Activated T-cell treated with anti-CD3 and anti-CD28 coated beads, Interleukin-2, amount 50 U/mL, for 24 hours (primary cell): Measurements from ENCODE around the gene TLE1.
"Not testable (repeated sequence)": the region's sequence is repeated elsewhere in the genome, so short reads cannot be mapped to it uniquely, and the experiment has no call there.

Source experiments
- DNase-seq: peaks from one replicate; pipeline ENCODE4 v3.0.0-alpha.2; 2020
- H3K27ac Mint-ChIP-seq: 2 replicates; pipeline ENCODE4 v1.8.0; 2020; ENCODE audit warnings: mild to moderate bottlenecking, mixed read lengths
- H3K27me3 Mint-ChIP-seq: 2 replicates; pipeline ENCODE4 v1.8.0; 2020; ENCODE audit warnings: mixed read lengths
- H3K36me3 Mint-ChIP-seq: 2 replicates; pipeline ENCODE4 v1.8.0; 2020; ENCODE audit warnings: low read depth, mixed read lengths
- H3K4me1 Mint-ChIP-seq: 2 replicates; pipeline ENCODE4 v1.8.0; 2020; ENCODE audit warnings: low read depth, mixed read lengths
- H3K4me3 Mint-ChIP-seq: 2 replicates; pipeline ENCODE4 v1.8.0; 2020; ENCODE audit warnings: mild to moderate bottlenecking, moderate library complexity, mixed read lengths
- H3K9me3 Mint-ChIP-seq: 2 replicates; pipeline ENCODE4 v1.8.0; 2020; ENCODE audit warnings: mixed read lengths

TLE1 gene

GRCh38 chr9:81597419-81598122 lies 91.8 kb downstream of the TLE1 start:
- peaks cover 8% of the 10 kb centered on the region for H3K4me1 Mint-ChIP-seq
- no peak overlapping the region for H3K4me3 Mint-ChIP-seq
- peaks cover 28% of the 10 kb centered on the region for H3K27me3 Mint-ChIP-seq
- H3K9me3 Mint-ChIP-seq, result no peaks in the 10 kb centered on the region
- no peak for DNase-seq
- no peak overlapping the region for H3K27ac Mint-ChIP-seq
- H3K36me3 Mint-ChIP-seq, result no peaks in the 10 kb centered on the region

DNA sequence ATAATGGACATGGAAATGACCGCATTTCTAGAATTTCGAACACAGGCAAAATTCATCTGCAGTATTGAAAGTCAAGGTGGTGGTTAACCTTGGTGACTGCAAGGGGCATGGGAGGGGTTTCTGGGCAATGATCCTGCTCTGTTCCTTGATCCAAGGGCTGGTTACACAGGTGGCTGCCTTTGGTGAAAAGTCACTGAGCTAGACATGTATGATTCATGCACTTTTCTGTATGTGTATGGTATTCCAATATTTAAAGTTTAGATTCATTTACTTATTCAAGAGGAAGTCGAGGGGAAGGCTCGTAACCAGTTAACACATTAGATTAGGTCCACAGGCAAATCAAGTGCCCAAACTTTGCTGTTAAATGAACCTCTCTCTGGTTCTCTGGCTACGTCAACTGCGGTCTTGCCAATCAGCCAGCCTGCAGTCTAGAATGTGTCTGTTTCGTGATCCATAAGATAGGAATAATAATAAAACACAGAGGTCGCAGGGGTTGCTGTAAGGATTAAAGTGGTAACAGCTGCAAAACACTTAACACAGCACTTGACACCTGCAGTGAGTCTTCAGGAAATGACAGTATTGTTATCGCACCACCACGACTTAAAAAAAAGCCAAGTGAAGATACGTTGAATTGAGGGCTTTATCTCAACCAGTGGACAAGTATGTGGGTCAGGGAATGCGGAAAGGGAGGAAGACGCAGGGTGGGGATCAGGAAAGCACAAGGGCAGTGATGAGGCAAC lies 92.5 kb downstream of the TLE1 start:
- H3K36me3 Mint-ChIP-seq, result no peaks in the 10 kb centered on the region
- H3K27me3 Mint-ChIP-seq, result peaks cover 28% of the 10 kb centered on the region
- DNase-seq, result no peak
- H3K9me3 Mint-ChIP-seq, result no peaks in the 10 kb centered on the region
- no peak overlapping the region for H3K4me3 Mint-ChIP-seq
- H3K27ac Mint-ChIP-seq, result no peak overlapping the region
- H3K4me1 Mint-ChIP-seq, result peaks cover 8% of the 10 kb centered on the region

DNA sequence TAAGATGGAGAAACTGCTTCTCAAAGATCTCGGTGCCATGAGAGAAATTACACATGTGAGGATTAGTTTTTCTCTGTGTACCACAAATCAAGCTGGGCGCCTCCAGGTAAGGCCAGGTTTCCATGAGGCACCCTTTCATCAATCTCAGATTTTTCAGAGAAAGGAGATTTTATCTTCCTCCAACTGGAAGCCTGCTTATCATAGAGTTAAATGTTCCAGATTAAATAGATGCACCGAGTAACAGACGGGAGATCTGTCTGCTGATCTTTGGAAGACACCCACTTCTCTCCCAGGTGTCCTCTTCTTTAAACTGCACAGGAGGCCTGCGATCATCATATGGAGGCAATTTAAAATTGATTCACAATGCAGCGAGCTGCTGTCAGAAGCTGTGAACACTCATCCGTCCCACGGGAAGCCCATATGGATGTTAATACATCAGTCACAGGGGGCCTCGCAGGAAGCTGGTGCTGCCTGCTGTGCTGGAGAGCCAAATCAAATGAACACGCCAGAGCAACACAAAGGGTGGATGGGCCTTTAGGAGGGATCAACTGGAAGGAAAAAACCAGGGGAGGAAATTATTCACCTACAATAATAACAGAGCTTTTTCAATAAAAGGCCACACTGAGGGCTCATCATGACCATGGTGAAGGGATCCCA lies 93.3 kb downstream of the TLE1 start:
- H3K4me1 Mint-ChIP-seq, result peaks cover 8% of the 10 kb centered on the region
- H3K27me3 Mint-ChIP-seq, result peaks cover 28% of the 10 kb centered on the region
- H3K27ac Mint-ChIP-seq, result no peak overlapping the region
- no peaks in the 10 kb centered on the region for H3K36me3 Mint-ChIP-seq
- no peak overlapping the region for H3K4me3 Mint-ChIP-seq
- DNase-seq, result no peak
- no peaks in the 10 kb centered on the region for H3K9me3 Mint-ChIP-seq

DNA sequence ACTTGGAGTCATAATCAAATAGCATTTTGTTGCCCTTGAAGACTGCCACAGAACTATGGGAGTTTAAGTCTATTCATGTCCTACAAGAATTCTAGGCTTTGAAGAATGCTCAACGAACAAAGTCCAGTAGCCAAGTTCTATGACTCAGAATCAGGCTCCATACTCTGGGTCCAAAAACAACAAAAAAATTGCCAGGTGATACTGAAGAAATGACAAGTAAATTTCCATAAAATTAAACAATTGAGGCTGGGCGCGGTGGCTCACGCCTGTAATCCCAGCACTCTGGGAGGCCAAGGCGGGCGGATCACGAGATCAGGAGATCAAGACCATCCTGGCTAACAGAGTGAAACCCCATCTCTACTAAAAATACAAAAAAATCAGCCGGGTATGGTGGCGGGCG lies 94.1 kb downstream of the TLE1 start:
- not testable (repeated sequence) for H3K4me1 Mint-ChIP-seq, H3K27ac Mint-ChIP-seq, H3K36me3 Mint-ChIP-seq, DNase-seq, H3K9me3 Mint-ChIP-seq, H3K4me3 Mint-ChIP-seq
- H3K27me3 Mint-ChIP-seq, result peaks cover 28% of the 10 kb centered on the region

DNA sequence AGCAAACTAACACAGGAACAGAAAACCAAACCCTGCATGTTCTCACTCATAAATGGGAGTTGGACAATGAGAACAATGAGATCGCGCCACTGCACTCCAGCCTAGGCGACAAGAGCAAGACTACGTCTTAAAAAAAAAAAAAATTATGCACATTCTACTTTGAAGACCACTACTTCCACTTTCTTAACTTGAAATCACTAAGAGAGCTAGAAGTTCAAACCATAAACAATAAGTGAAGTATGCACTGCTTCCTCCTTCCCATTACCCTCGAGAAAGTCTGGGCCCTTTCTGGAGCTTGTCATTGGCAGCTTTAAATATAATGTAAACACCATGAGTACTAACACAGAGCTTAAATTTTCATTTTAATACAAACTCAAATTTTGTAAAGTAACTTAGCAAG lies 94.9 kb downstream of the TLE1 start:
- Mint-ChIP-seq H3K4me1 (peaks cover 8% of the 10 kb centered on the region), H3K27me3 (peaks cover 28% of the 10 kb centered on the region), H3K27ac (no peak overlapping the region), H3K36me3 (no peaks in the 10 kb centered on the region), H3K9me3 (no peaks in the 10 kb centered on the region), H3K4me3 (no peak overlapping the region)
- no peak for DNase-seq

DNA sequence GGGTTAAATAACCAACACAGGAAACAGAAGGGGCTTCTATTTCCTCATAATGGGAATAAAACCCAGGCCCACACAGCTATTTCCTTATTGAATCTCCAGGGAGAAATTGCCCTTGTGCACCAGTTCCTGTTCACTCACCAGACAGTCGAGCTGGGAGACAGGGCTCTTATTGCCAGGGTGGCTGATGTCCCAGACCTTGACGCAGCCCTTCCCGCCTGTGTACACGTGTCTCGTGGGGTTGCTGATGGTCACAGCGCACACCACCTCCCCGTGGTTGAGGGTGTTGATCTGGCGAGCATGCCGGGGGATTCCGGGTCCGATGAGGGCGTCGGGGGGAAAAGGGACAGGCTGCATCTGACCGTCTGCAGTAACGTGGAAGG lies 96.5 kb downstream of the TLE1 start:
- Mint-ChIP-seq H3K27ac (no peak overlapping the region), H3K4me3 (no peak overlapping the region), H3K27me3 (peaks cover 25% of the 10 kb centered on the region), H3K4me1 (peaks cover 8% of the 10 kb centered on the region), H3K36me3 (no peaks in the 10 kb centered on the region), H3K9me3 (no peaks in the 10 kb centered on the region)
- no peak for DNase-seq

GRCh38 chr9:81591791-81592190 lies 97.6 kb downstream of the TLE1 start:
- no peak for DNase-seq
- Mint-ChIP-seq H3K27me3 (peaks cover 19% of the 10 kb centered on the region), H3K36me3 (no peaks in the 10 kb centered on the region), H3K27ac (no peak overlapping the region), H3K4me3 (no peak overlapping the region), H3K4me1 (peaks cover 3% of the 10 kb centered on the region), H3K9me3 (no peaks in the 10 kb centered on the region)

DNA sequence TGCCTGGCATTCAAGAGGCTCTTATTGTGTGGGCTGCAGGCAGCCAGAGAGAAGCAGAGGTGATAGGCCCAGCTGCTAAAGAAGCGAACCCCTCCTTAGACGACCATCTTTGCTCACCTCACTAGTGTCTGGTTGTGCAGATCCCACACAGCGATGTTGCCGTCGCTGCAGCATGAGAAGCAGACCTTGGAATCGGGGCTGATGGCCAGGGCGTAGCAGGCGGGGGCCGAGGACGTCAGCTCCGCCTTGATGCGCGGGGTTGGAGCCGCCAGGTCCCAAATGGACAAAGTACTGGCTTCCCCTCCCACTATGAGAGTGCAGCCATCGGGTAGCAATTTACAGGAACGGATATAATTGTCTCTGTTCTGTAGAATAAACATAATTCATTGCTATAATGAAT lies 98.7 kb downstream of the TLE1 start:
- H3K9me3 Mint-ChIP-seq, result no peaks in the 10 kb centered on the region
- DNase-seq, result no peak
- H3K4me1 Mint-ChIP-seq, result no peaks in the 10 kb centered on the region
- H3K27ac Mint-ChIP-seq, result no peak overlapping the region
- no peaks in the 10 kb centered on the region for H3K36me3 Mint-ChIP-seq
- H3K4me3 Mint-ChIP-seq, result no peak overlapping the region
- peaks cover 10% of the 10 kb centered on the region for H3K27me3 Mint-ChIP-seq

DNA sequence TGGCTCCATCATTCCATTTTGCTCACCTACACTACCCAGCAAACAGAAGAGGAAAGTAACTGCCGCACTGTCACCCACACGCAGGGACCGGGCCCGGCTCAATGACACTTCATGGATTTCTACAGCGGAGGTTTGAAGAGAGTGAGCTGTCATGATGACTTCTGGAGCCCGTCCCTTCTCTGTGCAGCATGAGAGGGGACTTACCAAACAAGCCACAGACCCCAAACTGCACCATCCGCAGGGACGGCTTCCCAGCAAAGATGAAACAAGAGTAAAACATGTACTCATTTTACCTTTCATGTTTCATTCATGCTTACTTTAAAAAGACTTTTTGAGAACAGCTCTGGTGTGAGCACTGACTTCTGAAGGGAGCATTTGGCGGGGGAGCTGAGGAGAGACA lies 99.5 kb downstream of the TLE1 start:
- H3K27ac Mint-ChIP-seq, result no peak overlapping the region
- H3K4me1 Mint-ChIP-seq, result no peaks in the 10 kb centered on the region
- H3K4me3 Mint-ChIP-seq, result no peak overlapping the region
- peaks cover 4% of the 10 kb centered on the region for H3K27me3 Mint-ChIP-seq
- DNase-seq, result no peak
- H3K9me3 Mint-ChIP-seq, result no peaks in the 10 kb centered on the region
- H3K36me3 Mint-ChIP-seq, result no peaks in the 10 kb centered on the region

DNA sequence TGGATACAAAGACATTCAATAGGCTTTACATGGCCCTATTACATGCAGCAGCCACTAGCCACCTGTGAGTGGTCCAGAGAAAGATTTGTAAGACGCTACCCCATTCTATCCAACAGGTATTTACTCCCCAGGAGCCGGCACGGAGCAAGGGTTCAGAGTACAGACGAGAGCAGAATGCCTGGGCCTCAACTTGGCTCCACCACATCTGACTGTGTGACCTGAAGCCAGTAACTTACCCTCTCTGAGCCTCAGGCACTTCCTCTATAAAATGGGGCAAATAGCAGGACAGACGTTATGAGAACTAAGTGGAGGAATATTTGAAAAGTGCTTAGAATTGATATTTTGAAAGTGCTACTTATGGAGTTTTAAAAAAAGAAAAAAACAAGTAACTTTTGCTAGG lies 100.0 kb downstream of the TLE1 start:
- peaks cover 4% of the 10 kb centered on the region for H3K27me3 Mint-ChIP-seq
- no peak overlapping the region for H3K27ac Mint-ChIP-seq
- H3K36me3 Mint-ChIP-seq, result no peaks in the 10 kb centered on the region
- H3K9me3 Mint-ChIP-seq, result no peaks in the 10 kb centered on the region
- H3K4me1 Mint-ChIP-seq, result no peaks in the 10 kb centered on the region
- no peak for DNase-seq
- H3K4me3 Mint-ChIP-seq, result no peak overlapping the region

GRCh38 chr9:81588148-81588871 lies 101.0 kb downstream of the TLE1 start:
- Mint-ChIP-seq H3K4me1 (no peaks in the 10 kb centered on the region), H3K4me3 (no peak overlapping the region), H3K36me3 (no peaks in the 10 kb centered on the region), H3K27ac (no peak overlapping the region), H3K9me3 (no peaks in the 10 kb centered on the region), H3K27me3 (peaks cover 4% of the 10 kb centered on the region)
- no peak for DNase-seq

GRCh38 chr9:81586786-81587185 lies 102.6 kb downstream of the TLE1 start:
- DNase-seq, result no peak
- Mint-ChIP-seq H3K4me3 (no peak overlapping the region), H3K36me3 (no peaks in the 10 kb centered on the region), H3K27ac (no peak overlapping the region), H3K9me3 (no peaks in the 10 kb centered on the region), H3K27me3 (no peaks in the 10 kb centered on the region), H3K4me1 (no peaks in the 10 kb centered on the region)

GRCh38 chr9:81585191-81585763 lies 104.1 kb downstream of the TLE1 start:
- H3K4me3 Mint-ChIP-seq, result no peak overlapping the region
- no peak for DNase-seq
- no peaks in the 10 kb centered on the region for H3K9me3 Mint-ChIP-seq
- no peaks in the 10 kb centered on the region for H3K27me3 Mint-ChIP-seq
- no peaks in the 10 kb centered on the region for H3K36me3 Mint-ChIP-seq
- no peaks in the 10 kb centered on the region for H3K4me1 Mint-ChIP-seq
- no peak overlapping the region for H3K27ac Mint-ChIP-seq

DNA sequence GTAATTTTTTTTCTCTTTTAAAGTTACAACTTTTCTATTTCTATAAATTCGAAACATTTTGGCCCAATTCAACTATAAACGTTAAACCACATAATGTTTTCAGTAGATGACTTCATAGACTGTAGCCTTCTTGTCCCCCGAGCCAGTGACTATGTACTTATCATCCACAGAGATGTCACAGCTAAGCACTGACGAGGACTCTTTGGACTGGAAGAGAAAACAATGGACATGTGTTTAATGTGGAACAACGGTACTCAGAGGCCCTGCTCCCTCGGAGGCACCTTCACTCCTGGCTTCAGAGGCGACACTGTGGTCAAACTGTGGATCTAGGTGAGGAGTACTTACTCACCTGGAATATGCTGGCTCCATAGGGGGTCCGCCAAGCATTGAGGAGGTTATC lies 105.2 kb downstream of the TLE1 start:
- Mint-ChIP-seq H3K4me1 (no peaks in the 10 kb centered on the region), H3K4me3 (no peak overlapping the region), H3K27ac (no peak overlapping the region), H3K9me3 (no peaks in the 10 kb centered on the region), H3K36me3 (no peaks in the 10 kb centered on the region), H3K27me3 (no peaks in the 10 kb centered on the region)
- no peak for DNase-seq
